ENCODE data around the gene UBAP1L. TPM values are rescaled to one million over a fixed set of nuclear protein-coding genes. Genes with fewer than 3 reads are reported as not detected.
"Not testable (repeated sequence)": the region's sequence is repeated elsewhere in the genome, so short reads cannot be mapped to it uniquely, and the experiment has no call there.

Gene UBAP1L
- total RNA-seq, result 1.6 and 2.7 TPM in 2 replicates

GRCh38 chr15:65115086-65115485 lies at the start of gene UBAP1L:
Gene UBAP1L, minus strand, starts transcription at chr15:65115200. Its CDS starts 8,985 bp downstream, at chr15:65106215.
- no peak for DNase-seq

DNA sequence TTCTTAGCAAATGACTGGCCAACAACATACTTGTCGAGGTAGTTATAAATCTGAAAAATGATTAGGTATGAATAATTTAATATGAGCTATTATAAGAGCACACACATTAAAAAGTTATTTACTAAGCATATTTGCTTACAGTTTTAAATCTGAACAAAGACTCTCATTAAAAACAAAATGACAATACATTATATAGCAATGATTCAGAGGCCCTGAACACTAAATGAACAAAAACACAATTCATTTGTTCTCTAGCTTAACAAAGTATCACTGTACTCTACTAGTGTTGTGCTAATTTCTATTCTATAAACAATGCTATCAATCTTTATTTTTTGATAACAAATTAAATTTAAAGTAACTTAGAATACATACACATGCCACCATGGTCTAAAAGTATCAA lies 49.1 kb upstream of the UBAP1L start:
- no peak for DNase-seq

DNA sequence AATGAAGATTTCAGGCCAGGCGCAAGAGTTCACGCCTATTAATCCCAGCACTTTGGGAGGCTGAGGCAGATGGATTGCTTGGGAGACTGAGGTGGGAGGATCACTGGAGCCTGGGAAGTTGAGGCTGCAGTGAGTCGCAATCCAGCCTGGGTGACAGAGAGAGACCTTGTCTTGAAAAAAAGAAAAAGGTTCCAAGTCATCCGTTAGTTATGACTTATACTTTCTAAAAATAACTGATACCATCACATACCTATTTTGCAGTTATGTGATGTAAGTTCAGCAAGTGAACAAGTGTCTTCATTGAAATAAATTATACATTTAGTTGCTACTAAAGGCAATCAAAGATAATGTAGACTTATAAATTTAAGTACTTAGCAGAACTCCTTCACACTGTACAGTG lies 48.0 kb upstream of the UBAP1L start:
- DNase-seq, result no peak

GRCh38 chr15:65156692-65157091 lies 41.7 kb upstream of the UBAP1L start:
- DNase-seq, result peak; percentile 47

GRCh38 chr15:65154720-65155119 lies 39.7 kb upstream of the UBAP1L start:
- no peak for DNase-seq

GRCh38 chr15:65147902-65148301 lies 32.9 kb upstream of the UBAP1L start:
- no peak for DNase-seq

- DNase-seq, result no peak
These were observed 31.4 kb upstream of the UBAP1L start for GRCh38 chr15:65146438-65146837.

- peak; percentile 44 for DNase-seq
These were observed 23.6 kb upstream of the UBAP1L start for GRCh38 chr15:65138631-65139030.

GRCh38 chr15:65137893-65138292 lies 22.9 kb upstream of the UBAP1L start:
- DNase-seq, result not testable (repeated sequence)

- DNase-seq, result not testable (repeated sequence)
These were observed 22.1 kb upstream of the UBAP1L start for GRCh38 chr15:65137089-65137488.

- DNase-seq, result no peak
These were observed 19.5 kb upstream of the UBAP1L start for GRCh38 chr15:65134538-65134937.

GRCh38 chr15:65133548-65134200 lies 18.7 kb upstream of the UBAP1L start, which contains the start of gene PDCD7:
Gene PDCD7, minus strand, starts transcription at chr15:65133808. Its CDS starts 27 bp downstream, at chr15:65133781.
- DNase-seq, result peak; percentile 94

DNA sequence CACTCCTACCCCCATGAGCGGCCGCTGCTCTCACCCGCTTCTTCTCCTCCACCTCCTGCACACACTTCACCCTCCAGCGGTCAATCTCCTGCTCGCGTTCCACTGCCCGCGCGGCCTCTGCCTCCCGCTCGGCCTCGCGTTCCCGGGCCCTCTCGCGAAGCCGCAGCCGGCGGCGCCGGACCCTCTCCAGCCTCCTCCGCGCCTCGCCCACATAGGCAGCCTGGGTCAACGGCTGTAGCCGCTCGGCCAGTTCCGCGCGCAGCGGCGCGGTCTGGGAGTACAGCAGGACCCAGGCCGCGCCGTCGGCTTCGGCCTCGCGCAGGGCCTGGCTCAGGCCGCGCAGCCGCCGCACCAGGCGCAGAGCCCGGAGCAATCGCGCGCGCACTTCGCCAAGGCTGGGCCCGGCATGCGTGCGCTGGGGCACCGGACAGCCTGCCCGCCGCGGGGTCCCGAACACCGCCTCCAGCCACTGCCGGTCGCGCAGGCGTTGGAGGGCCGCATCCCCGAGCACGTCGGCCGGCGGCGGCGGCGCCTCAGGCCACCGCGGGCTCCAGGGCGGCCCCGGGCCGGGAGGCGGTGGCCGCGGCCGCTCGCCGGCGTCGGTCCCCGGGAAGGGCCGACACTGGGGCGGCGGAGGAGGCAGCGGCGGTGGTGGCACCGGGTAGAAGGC lies 18.0 kb upstream of the UBAP1L start:
- DNase-seq, result peak; percentile 77

DNA sequence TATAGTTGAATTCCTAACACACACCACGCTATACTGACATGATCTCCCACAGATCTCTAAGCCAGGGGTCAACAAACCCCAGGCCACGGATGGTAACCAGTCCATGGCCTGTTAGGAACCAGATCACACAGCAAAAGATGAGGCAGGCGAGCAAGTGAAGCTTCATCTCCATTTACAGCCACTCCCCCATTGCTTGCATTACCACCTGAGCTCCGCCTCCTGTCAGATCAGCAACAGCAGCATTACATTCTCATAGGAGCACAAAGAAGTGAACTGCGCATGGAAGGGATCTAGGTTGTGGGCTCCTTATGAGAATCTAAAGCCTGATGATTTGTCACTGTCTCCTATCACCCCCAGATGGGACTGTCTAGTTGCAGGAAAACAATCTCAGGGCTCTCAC lies 15.9 kb upstream of the UBAP1L start:
- DNase-seq, result no peak

DNA sequence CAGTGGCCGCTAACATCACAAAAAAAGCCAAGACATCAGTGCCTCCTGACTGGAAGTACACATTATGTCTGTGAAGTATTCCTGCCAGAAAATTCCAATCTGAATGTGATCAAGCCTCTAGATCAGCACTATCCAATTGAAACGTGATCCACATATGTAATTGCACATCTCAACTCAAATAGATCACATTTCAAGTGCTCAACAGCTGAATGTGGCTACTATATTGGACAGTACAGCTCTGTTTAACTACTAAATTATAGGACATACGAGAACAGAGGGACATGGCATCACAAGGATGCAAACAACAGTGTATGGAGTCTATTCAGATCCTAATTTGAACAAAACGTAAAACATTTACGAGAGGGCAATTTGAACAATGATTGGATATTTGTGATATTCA lies 542 bp upstream of the UBAP1L start:
- DNase-seq, result no peak

- peak; percentile 91 for DNase-seq
These were observed 4.2 kb downstream of the UBAP1L start for GRCh38 chr15:65110676-65111292.

DNA sequence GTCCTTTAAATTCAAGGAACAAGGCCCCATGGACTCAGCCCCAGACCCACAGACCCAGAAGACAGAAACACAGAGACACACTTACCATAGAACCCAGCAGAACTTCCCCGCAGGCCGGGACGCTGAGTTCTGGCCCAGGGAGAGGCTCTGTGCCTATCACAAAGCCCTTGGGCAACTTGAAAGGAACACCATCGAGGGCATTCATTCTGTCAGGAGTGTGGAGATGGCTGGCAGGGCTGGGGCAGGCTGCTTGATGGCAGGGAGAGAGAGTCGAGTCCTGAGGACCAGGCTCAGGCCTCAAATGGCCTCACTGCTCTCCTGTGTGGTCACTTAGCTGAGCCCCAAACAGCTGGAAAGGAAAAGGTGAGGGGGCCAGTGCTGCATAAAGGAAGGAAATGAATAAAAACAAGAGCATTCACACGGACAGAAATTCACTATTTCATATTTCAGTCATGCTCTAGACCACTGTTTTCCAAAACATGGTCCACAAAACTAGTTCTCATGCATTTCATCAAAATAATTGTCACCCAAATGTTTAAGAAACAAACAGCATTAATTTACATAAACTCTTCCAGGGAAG lies 8.9 kb downstream of the UBAP1L start:
- DNase-seq, result peak; percentile 60

DNA sequence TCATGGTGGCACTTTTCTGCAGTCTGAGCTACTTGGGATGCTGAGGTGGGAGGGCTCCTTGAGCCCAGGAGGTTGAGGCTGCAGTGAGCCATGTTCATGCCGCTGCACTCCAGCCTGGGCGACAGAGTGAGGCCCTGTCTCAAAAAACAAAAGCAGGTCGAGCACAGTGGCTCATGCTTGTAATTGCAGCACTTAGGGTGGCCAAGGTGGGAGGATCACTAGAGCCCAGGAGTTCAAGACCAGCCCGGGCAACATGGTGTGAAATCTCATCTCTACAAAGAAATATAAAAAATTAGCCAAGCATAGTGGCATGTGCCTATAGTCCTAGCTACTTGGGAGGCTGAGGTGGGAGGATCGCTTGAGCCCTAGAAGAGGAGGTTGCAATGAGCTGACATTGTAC lies 10.0 kb downstream of the UBAP1L start:
- DNase-seq, result no peak

DNA sequence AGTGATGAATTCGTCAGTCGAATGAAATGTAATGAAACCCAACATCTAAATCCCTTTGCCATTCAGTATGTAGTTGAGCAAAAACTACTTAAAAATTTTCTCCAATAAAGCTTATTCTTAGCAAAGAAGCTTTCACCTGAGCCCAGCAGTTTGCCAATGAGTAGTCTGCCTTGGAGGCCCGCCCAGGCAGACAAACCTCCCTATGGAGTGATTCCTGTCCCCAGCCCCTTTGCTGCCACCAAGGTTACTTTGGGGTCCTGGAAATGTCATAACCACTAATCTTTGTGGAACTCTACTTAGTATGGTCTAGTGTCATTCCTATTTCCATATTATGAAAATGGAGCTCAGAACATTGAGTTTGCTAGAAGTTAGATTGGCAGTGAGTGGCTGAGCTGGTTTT lies 12.1 kb downstream of the UBAP1L start:
- no peak for DNase-seq

- DNase-seq, result no peak
These were observed 12.9 kb downstream of the UBAP1L start for GRCh38 chr15:65101891-65102708.

- peak; percentile 74 for DNase-seq
These were observed 13.5 kb downstream of the UBAP1L start for GRCh38 chr15:65101411-65101890.

DNA sequence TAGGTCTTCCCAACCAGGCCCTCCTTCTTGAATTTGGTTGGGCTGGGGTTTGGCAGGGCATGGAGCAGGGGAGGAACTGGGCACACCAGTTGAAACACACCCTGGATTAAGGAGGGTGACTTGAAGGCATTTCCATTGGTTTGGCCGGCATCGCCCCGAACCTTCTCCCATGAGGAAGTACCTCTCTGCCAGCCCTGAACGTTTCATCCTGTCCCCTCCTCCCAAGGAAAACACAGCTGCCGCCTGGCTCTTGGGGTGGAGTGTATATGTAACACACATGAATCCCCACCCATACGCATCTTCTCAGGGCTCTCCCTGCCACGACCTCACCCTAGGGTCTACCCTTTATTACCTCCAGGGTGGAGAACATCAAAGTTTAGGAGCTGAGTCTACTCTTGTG lies 14.6 kb downstream of the UBAP1L start:
- no peak for DNase-seq

Data from dermis blood vessel endothelial cell (primary cell).